ENCODE measurements around the gene SIRT3.

- TF ChIP-seq CTCF (IDR thresholded peaks at IDR 0.05; ENCODE audit: poor library complexity) (no peak), EZH2phosphoT487 (IDR thresholded peaks at IDR 0.05; ENCODE audit: low read depth, severe bottlenecking, unreplicated experiment) (no peak)
Measured at GRCh38 chr11:279966-280705, 44.0 kb upstream of the SIRT3 start.

Measured in hepatocyte (in vitro differentiated cells).